CD8-positive, alpha-beta memory T cell (primary cell): ENCODE data around the gene ANKRD33. TPM values are rescaled to one million over a fixed set of nuclear protein-coding genes. Genes with fewer than 3 reads are reported as not detected.

ENCODE experiments used
- CTCF ChIA-PET: fragments of 350-600 bp; sonication (Branson Sonifier 250); formaldehyde crosslinking; loops from one replicate; lab custom pipeline; 2021; ENCODE audit warnings: antibody characterized with exemption; lab: Charles Lee
- POLR2A ChIA-PET: fragments of 350-600 bp; sonication (Branson Sonifier 250); formaldehyde crosslinking; loops from one replicate; lab custom pipeline; 2021; ENCODE audit warnings: antibody characterized with exemption; lab: Charles Lee
- DNase-seq, 5 donors: peaks; one replicate each; pipeline versions ENCODE4 v3.0.0 to v3.0.0-alpha.2; 2020 to 2022; ENCODE audit warnings: mixed read lengths in 1 of 5
- H3K27ac ChIP-seq: one replicate; pipeline ENCODE4 v1.7.0; 2013; ENCODE audit warnings: low read depth, mild to moderate bottlenecking, low read length, moderate library complexity
- H3K27me3 ChIP-seq: 2 replicates; pipeline ENCODE4 v1.7.0; 2013; ENCODE audit warnings: low read length, mild to moderate bottlenecking; ENCODE audit not compliant: insufficient read depth, poor library complexity, severe bottlenecking
- H3K36me3 ChIP-seq: 2 replicates; pipeline ENCODE4 v1.7.0; 2013; ENCODE audit warnings: mild to moderate bottlenecking, low read length, moderate library complexity; ENCODE audit not compliant: insufficient read depth
- H3K4me1 ChIP-seq: 2 replicates; pipeline ENCODE4 v1.7.0; 2013; ENCODE audit warnings: mild to moderate bottlenecking, low read length, moderate library complexity; ENCODE audit not compliant: insufficient read depth
- H3K4me3 ChIP-seq: 2 replicates; pipeline ENCODE4 v1.7.0; 2013; ENCODE audit warnings: mild to moderate bottlenecking, low read length
- H3K9me3 ChIP-seq: 2 replicates; pipeline ENCODE4 v1.7.0; 2013; ENCODE audit warnings: mild to moderate bottlenecking, low read length
- H3K27ac Mint-ChIP-seq, 8 donors: one replicate each; pipeline ENCODE4 v1.8.0; 2020 to 2021; ENCODE audit warnings: mixed read lengths in 8 of 8, mild to moderate bottlenecking in 6 of 8, inconsistent platforms in 3 of 8, moderate library complexity in 3 of 8
- H3K27me3 Mint-ChIP-seq, 2 donors: one replicate each; pipeline ENCODE4 v1.8.0; 2020 to 2021; ENCODE audit warnings: mixed read lengths in 2 of 2, mild to moderate bottlenecking in 1 of 2, moderate library complexity in 1 of 2
- H3K36me3 Mint-ChIP-seq, 3 donors: one replicate each; pipeline ENCODE4 v1.8.0; 2020 to 2021; ENCODE audit warnings: mixed read lengths in 3 of 3, inconsistent platforms in 1 of 3, mild to moderate bottlenecking in 1 of 3
- H3K4me1 Mint-ChIP-seq, 3 donors: one replicate each; pipeline ENCODE4 v1.8.0; 2020 to 2021; ENCODE audit warnings: mixed read lengths in 3 of 3, inconsistent platforms in 1 of 3, mild to moderate bottlenecking in 1 of 3
- H3K4me3 Mint-ChIP-seq, 7 donors: one replicate each; pipeline ENCODE4 v1.8.0; 2020 to 2021; ENCODE audit warnings: mixed read lengths in 7 of 7, mild to moderate bottlenecking in 6 of 7, moderate library complexity in 4 of 7, inconsistent platforms in 2 of 7
- H3K9me3 Mint-ChIP-seq, 5 donors: one replicate each; pipeline ENCODE4 v1.8.0; 2020 to 2022; ENCODE audit warnings: mixed read lengths in 5 of 5, mild to moderate bottlenecking in 3 of 5, moderate library complexity in 2 of 5, inconsistent platforms in 1 of 5
- polyA plus RNA-seq: library from polyadenylated mRNA; unstranded; fragments of 300-500 nt; fragmentation: Illumina TruSeq; gene quantifications from one replicate; pipeline ENCODE4 v1.2.3, GENCODE V29; 2021
- total RNA-seq, 2 experiments: library from RNA; stranded (reverse); gene quantifications; one replicate each; pipeline ENCODE4 v1.2.3, GENCODE V29; 2021

Gene ANKRD33
- total and polyA plus RNA-seq, 3 experiments from 2014 or later, result not detected

GRCh38 chr12:51869496-51869865 is 18.4 kb upstream of the ANKRD33 start:
- peak in 1 of 5 donors; percentile 40 for DNase-seq
- no peaks in the 10 kb centered on the region for H3K9me3 Mint-ChIP-seq
- no peaks in the 10 kb centered on the region for H3K9me3 ChIP-seq
- H3K4me3 Mint-ChIP-seq, result no peak overlapping the region
- peaks cover under 1% of the 10 kb centered on the region for H3K4me1 ChIP-seq
- H3K27me3 Mint-ChIP-seq, result peaks cover 31 to 72% of the 10 kb centered on the region in 2 donors
- H3K4me3 ChIP-seq, result no peak overlapping the region
- H3K36me3 ChIP-seq, result no peaks in the 10 kb centered on the region
- H3K27ac ChIP-seq, result no peak overlapping the region
- H3K27ac Mint-ChIP-seq, result no peak overlapping the region
- H3K36me3 Mint-ChIP-seq, result no peaks in the 10 kb centered on the region
- ChIA-PET CTCF (interaction anchor here (0.7 kb wide), 1 partner anchor 18 kb away, joined by 3 read pairs; the partner anchor contains the start of gene ANKRD33), POLR2A (no interaction called here)
- H3K27me3 ChIP-seq, result peaks cover 44% of the 10 kb centered on the region
- H3K4me1 Mint-ChIP-seq, result peaks cover 0 to 17% (median 3%) of the 10 kb centered on the region in 3 donors

DNA sequence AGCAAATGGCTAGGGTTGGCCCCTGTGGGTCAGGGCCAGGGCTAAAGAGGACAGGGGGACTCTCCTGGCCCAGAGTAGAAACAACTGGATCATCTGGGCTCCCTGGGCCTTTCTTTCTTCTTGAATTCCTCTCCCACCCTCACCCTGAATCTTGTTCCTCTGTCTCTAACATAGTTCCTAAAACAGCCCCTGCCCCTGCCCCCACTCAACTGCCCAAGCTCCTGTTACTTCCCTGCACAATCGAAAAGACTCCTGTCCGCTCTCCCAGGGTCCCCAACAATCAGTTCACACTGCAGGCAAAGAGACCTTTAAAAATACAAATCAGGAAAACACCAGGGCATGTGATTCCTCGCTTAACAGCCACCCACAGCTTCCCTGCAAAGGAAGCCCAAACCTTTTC is 18.0 kb upstream of the ANKRD33 start:
- Histone ChIP-seq H3K4me3 (no peak overlapping the region), H3K36me3 (no peaks in the 10 kb centered on the region), H3K4me1 (no peaks in the 10 kb centered on the region), H3K27me3 (peaks cover 39% of the 10 kb centered on the region), H3K9me3 (no peaks in the 10 kb centered on the region), H3K27ac (no peak overlapping the region)
- H3K4me1 Mint-ChIP-seq, result peaks cover 0 to 15% (median 0%) of the 10 kb centered on the region in 3 donors
- CTCF ChIA-PET, result interaction anchor here (0.7 kb wide), 1 partner anchor 17 kb away, joined by 3 read pairs; the partner anchor contains the start of gene ANKRD33
- peak overlapping the region in 2 of 7 donors; percentile 9 to 59 for H3K4me3 Mint-ChIP-seq
- H3K27me3 Mint-ChIP-seq, result peaks cover 27 to 68% of the 10 kb centered on the region in 2 donors
- H3K36me3 Mint-ChIP-seq, result no peaks in the 10 kb centered on the region
- POLR2A ChIA-PET, result no interaction called here
- H3K9me3 Mint-ChIP-seq, result no peaks in the 10 kb centered on the region
- H3K27ac Mint-ChIP-seq, result no peak overlapping the region
- DNase-seq, result peak in 1 of 5 donors; percentile 5

DNA sequence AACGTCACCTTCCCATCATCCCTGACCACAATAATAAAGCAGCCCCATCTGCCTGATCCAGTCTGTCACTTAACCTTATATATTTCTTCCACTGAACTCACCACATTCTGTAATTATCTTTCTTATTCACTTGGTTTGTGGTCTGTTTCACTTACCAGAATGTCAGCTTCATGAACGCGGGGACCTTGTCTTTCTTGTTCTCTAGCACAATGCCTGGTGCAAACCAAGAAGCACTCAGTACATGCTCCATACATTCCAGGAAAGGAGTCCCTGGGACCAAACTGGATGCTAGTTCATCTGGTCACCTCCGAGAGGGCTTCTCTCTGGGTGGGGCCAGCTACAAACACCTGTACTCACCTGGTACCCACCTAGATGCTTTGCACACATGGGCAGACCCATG is 17.4 kb upstream of the ANKRD33 start:
- Histone ChIP-seq H3K4me3 (no peak overlapping the region), H3K27ac (no peak overlapping the region), H3K4me1 (no peaks in the 10 kb centered on the region), H3K27me3 (peaks cover 33% of the 10 kb centered on the region), H3K36me3 (no peaks in the 10 kb centered on the region), H3K9me3 (no peaks in the 10 kb centered on the region)
- H3K4me3 Mint-ChIP-seq, result no peak overlapping the region
- peaks cover 23 to 62% of the 10 kb centered on the region in 2 donors for H3K27me3 Mint-ChIP-seq
- no peaks in the 10 kb centered on the region for H3K9me3 Mint-ChIP-seq
- peak overlapping the region in 1 of 8 donors; percentile 22 for H3K27ac Mint-ChIP-seq
- no peaks in the 10 kb centered on the region for H3K36me3 Mint-ChIP-seq
- ChIA-PET POLR2A (no interaction called here), CTCF (no interaction called here)
- DNase-seq, result peak in 1 of 5 donors; percentile 23
- peaks cover 0 to 15% (median 0%) of the 10 kb centered on the region in 3 donors for H3K4me1 Mint-ChIP-seq

DNA sequence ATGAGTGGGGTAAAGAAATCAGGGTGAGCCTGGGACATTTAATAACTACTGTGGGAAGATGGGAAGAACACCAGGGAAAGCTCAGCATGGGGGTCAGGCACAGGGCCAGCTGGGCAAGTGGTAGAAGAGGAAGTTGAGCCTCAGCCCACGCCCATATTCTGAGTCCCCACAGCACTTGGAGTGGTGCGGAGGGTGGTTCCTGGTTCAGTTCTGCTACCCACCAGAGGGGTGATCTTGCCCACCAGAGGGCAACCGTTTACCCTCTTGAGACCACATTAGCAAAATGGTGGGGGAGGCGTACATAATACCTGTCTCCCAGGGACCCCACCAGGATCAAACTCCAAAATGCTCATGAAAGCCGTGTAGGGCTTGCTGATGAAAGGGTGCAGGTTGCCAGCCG is 16.8 kb upstream of the ANKRD33 start:
- peaks cover 0 to 15% (median 0%) of the 10 kb centered on the region in 3 donors for H3K4me1 Mint-ChIP-seq
- H3K9me3 Mint-ChIP-seq, result no peaks in the 10 kb centered on the region
- POLR2A ChIA-PET, result no interaction called here
- H3K4me3 Mint-ChIP-seq, result no peak overlapping the region
- Histone ChIP-seq H3K4me3 (no peak overlapping the region), H3K27me3 (peaks cover 27% of the 10 kb centered on the region), H3K36me3 (no peaks in the 10 kb centered on the region), H3K9me3 (no peaks in the 10 kb centered on the region), H3K4me1 (no peaks in the 10 kb centered on the region), H3K27ac (no peak overlapping the region)
- H3K27ac Mint-ChIP-seq, result no peak overlapping the region
- no peaks in the 10 kb centered on the region for H3K36me3 Mint-ChIP-seq
- CTCF ChIA-PET, result no interaction called here
- H3K27me3 Mint-ChIP-seq, result peaks cover 23 to 57% of the 10 kb centered on the region in 2 donors
- peak in 1 of 5 donors; percentile 30 for DNase-seq

DNA sequence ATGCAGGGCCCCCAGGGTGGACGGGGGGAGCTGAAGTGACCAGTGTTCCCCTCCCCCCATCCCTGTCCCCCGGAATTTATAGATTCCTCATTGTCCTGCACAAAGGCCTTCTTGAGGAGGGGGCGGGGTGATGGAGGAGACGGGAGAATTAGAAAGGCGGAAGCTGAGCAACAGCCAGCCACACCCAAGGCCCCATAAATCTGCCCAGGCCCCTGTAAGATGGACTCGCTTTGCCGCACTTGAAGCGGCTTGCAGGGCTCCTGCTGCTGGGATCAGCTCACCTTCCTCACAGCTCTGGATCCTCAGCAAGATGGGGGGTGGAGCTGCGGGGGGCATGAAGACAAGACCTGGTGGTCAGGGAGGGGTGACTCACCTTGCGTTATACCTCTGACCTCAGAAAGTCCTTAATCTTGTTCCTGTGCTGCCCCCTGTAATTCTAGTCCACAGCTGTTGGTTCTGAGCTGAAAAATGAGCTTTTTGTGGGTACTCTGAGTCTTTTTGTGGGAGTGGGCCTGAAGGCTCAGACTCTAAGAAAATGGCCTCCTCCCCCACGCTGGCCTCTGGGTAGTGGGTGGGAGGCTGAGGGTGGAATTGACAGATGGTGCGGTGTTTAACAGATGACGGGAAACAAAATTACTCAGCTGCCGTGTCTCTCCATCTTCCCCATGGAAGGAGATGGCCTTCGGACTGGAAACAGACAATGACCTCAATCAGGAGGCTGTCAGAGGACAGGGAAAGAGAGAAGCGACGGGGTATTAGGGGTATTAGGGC is 15.8 kb upstream of the ANKRD33 start:
- DNase-seq, result peak in 1 of 5 donors; percentile 7
- Mint-ChIP-seq H3K9me3 (no peaks in the 10 kb centered on the region), H3K4me3 (no peak overlapping the region), H3K4me1 (peaks cover 0 to 15% (median 0%) of the 10 kb centered on the region in 3 donors), H3K27me3 (peaks cover 22 to 53% of the 10 kb centered on the region in 2 donors), H3K27ac (no peak overlapping the region), H3K36me3 (no peaks in the 10 kb centered on the region)
- Histone ChIP-seq H3K27ac (no peak overlapping the region), H3K9me3 (no peaks in the 10 kb centered on the region), H3K4me1 (no peaks in the 10 kb centered on the region), H3K27me3 (peaks cover 27% of the 10 kb centered on the region), H3K4me3 (no peak overlapping the region), H3K36me3 (no peaks in the 10 kb centered on the region)
- CTCF ChIA-PET, result no interaction called here
- POLR2A ChIA-PET, result no interaction called here

- H3K4me3 ChIP-seq, result no peak overlapping the region
- H3K36me3 ChIP-seq, result no peaks in the 10 kb centered on the region
- H3K27me3 ChIP-seq, result peaks cover 22% of the 10 kb centered on the region
- Mint-ChIP-seq H3K27me3 (peaks cover 20 to 48% of the 10 kb centered on the region in 2 donors), H3K27ac (no peak overlapping the region), H3K4me3 (no peak overlapping the region), H3K9me3 (no peaks in the 10 kb centered on the region), H3K36me3 (no peaks in the 10 kb centered on the region), H3K4me1 (peaks cover 0 to 15% (median 0%) of the 10 kb centered on the region in 3 donors)
- ChIA-PET POLR2A (no interaction called here), CTCF (no interaction called here)
- H3K4me1 ChIP-seq, result no peaks in the 10 kb centered on the region
- no peak for DNase-seq
- no peak overlapping the region for H3K27ac ChIP-seq
- H3K9me3 ChIP-seq, result no peaks in the 10 kb centered on the region
These were observed 15.3 kb upstream of the ANKRD33 start for GRCh38 chr12:51872689-51872981.

DNA sequence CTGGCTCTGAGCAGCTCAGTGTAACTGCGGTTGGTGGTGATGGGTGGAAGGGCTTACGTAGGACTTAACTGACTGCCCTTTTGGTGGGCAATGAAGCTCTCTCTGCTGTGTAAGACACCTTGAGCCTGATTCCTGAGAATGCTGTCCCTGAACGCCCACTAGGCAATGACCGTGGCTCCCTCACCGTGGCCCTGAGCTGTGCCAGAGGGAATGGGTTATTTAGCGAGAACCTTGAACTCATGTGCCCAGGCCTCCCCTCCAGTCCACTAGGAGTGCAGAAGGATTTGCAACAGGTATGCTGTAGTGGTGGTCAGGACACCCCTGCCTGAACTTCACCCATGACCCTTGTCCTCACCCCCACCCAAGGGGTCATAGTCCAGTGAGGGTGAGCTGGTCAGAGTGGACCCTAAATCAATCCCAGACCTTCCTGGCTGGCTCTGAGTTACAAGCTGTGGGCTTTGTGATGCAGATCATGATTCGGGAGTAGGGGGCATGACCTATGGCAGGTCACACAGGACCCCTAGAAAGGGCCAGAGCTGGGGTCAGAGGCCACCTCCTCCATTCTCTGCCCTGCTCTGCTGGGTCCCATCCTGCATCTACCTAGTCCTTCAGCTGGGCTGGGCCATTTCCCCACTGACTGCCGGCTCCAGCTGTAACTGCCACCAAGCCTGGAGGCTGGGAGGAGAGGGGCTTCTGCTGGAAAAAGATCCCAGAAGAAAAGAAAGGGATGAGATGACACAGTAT is 14.5 kb upstream of the ANKRD33 start:
- H3K4me3 ChIP-seq, result no peak overlapping the region
- peak in 1 of 5 donors; percentile 37 for DNase-seq
- H3K4me3 Mint-ChIP-seq, result no peak overlapping the region
- H3K9me3 Mint-ChIP-seq, result no peaks in the 10 kb centered on the region
- POLR2A ChIA-PET, result no interaction called here
- no peak overlapping the region for H3K27ac ChIP-seq
- peaks cover 0 to 10% (median 0%) of the 10 kb centered on the region in 3 donors for H3K4me1 Mint-ChIP-seq
- peaks cover 16% of the 10 kb centered on the region for H3K27me3 ChIP-seq
- no peak overlapping the region for H3K27ac Mint-ChIP-seq
- H3K36me3 Mint-ChIP-seq, result no peaks in the 10 kb centered on the region
- no peaks in the 10 kb centered on the region for H3K4me1 ChIP-seq
- H3K9me3 ChIP-seq, result no peaks in the 10 kb centered on the region
- no peaks in the 10 kb centered on the region for H3K36me3 ChIP-seq
- H3K27me3 Mint-ChIP-seq, result peaks cover 13 to 40% of the 10 kb centered on the region in 2 donors
- CTCF ChIA-PET, result no interaction called here

DNA sequence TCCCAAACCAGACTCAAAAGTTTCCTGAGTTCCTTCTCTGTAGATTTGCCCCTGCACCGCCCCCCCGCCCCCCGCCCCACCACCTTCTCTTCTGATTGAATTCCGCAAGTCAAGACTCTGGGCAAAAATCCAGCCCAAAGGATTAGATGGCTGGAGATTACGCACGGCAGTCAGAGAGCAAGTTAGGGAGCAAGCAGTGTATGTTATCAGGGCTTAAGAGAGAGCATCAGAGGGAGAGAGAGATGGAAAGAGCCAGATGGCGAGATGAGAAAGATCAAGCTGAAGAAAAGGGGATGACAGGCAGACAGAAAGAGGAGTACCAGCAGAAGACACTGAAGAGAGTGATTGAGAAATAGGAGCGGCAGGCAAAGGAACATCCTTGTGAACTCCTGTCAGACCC is 13.9 kb upstream of the ANKRD33 start:
- peak overlapping the region in 1 of 8 donors; percentile 88 for H3K27ac Mint-ChIP-seq
- CTCF ChIA-PET, result no interaction called here
- no peaks in the 10 kb centered on the region for H3K4me1 ChIP-seq
- no peaks in the 10 kb centered on the region for H3K36me3 ChIP-seq
- no peaks in the 10 kb centered on the region for H3K9me3 ChIP-seq
- peaks cover 13% of the 10 kb centered on the region for H3K27me3 ChIP-seq
- no peak overlapping the region for H3K4me3 Mint-ChIP-seq
- POLR2A ChIA-PET, result no interaction called here
- no peaks in the 10 kb centered on the region for H3K36me3 Mint-ChIP-seq
- peaks cover 12 to 35% of the 10 kb centered on the region in 2 donors for H3K27me3 Mint-ChIP-seq
- no peak for DNase-seq
- H3K4me1 Mint-ChIP-seq, result peaks cover 0 to 5% (median 0%) of the 10 kb centered on the region in 3 donors
- H3K27ac ChIP-seq, result no peak overlapping the region
- H3K9me3 Mint-ChIP-seq, result no peaks in the 10 kb centered on the region
- H3K4me3 ChIP-seq, result no peak overlapping the region
